Skeletal muscle tissue (tissue), 4 donors: ENCODE data around the gene STAT1. TPM values are rescaled to one million over a fixed set of nuclear protein-coding genes. Genes with fewer than 3 reads are reported as not detected.
"Not testable (repeated sequence)": the region's sequence is repeated elsewhere in the genome, so short reads cannot be mapped to it uniquely, and the experiment has no call there.

Experiments
- H3K27ac ChIP-seq: one replicate; pipeline ENCODE4 v1.7.0; 2013; ENCODE audit warnings: mild to moderate bottlenecking, low read depth, low read length, inconsistent platforms
- H3K27me3 ChIP-seq, 3 donors: one replicate each; pipeline ENCODE4 v1.7.0; 2013; ENCODE audit warnings: low read length in 3 of 3; ENCODE audit not compliant: control insufficient read depth in 3 of 3, insufficient read depth in 3 of 3
- H3K36me3 ChIP-seq, 3 donors: one replicate each; pipeline ENCODE4 v1.7.0; 2013; ENCODE audit warnings: low read length in 3 of 3; ENCODE audit not compliant: control insufficient read depth in 3 of 3, insufficient read depth in 3 of 3
- H3K4me1 ChIP-seq, 3 donors: one replicate each; pipeline ENCODE4 v1.7.0; 2013; ENCODE audit warnings: low read length in 3 of 3, mild to moderate bottlenecking in 3 of 3; ENCODE audit not compliant: control insufficient read depth in 3 of 3, insufficient read depth in 3 of 3
- H3K4me3 ChIP-seq, 3 donors: one replicate each; pipeline ENCODE4 v1.7.0; 2013; ENCODE audit warnings: low read length in 3 of 3
- H3K9ac ChIP-seq, 3 donors: one replicate each; pipeline ENCODE4 v1.7.0; 2013; ENCODE audit warnings: low read length in 3 of 3, mild to moderate bottlenecking in 3 of 3, moderate library complexity in 2 of 3, low read depth in 1 of 3
- H3K9me3 ChIP-seq, 3 donors: one replicate each; pipeline ENCODE4 v1.7.0; 2013; ENCODE audit warnings: low read length in 3 of 3; ENCODE audit not compliant: control insufficient read depth in 3 of 3
- total RNA-seq: library from RNA; depleted of rRNA; stranded (reverse); fragments of >200 nt; gene quantifications from one replicate; pipeline ENCODE4 v1.2.3, GENCODE V29; 2014
- donor health status: Osteomylitis.

Gene STAT1
- total RNA-seq, 1 donor from 2014 or later, result 30.3 TPM

GRCh38 chr2:190999949-191000665, 13.9 kb downstream of the STAT1 start:
- H3K4me3 ChIP-seq, result no peak overlapping the region
- peaks cover 51 to 91% (median 80%) of the 10 kb centered on the region in 3 donors for H3K36me3 ChIP-seq
- no peak overlapping the region for H3K9ac ChIP-seq
- no peaks in the 10 kb centered on the region for H3K4me1 ChIP-seq
- no peaks in the 10 kb centered on the region for H3K9me3 ChIP-seq
- no peak overlapping the region for H3K27ac ChIP-seq
- no peaks in the 10 kb centered on the region for H3K27me3 ChIP-seq

GRCh38 chr2:190999058-190999457, 14.9 kb downstream of the STAT1 start:
- Histone ChIP-seq H3K27me3 (no peaks in the 10 kb centered on the region), H3K9me3 (no peaks in the 10 kb centered on the region), H3K27ac (no peak overlapping the region), H3K4me1 (no peaks in the 10 kb centered on the region), H3K36me3 (peaks cover 54 to 90% (median 77%) of the 10 kb centered on the region in 3 donors), H3K9ac (no peak overlapping the region), H3K4me3 (no peak overlapping the region)

- Histone ChIP-seq H3K36me3 (peaks cover 47 to 87% (median 75%) of the 10 kb centered on the region in 3 donors), H3K9me3 (no peaks in the 10 kb centered on the region), H3K27ac (no peak overlapping the region), H3K27me3 (no peaks in the 10 kb centered on the region), H3K4me1 (no peaks in the 10 kb centered on the region), H3K9ac (no peak overlapping the region), H3K4me3 (no peak overlapping the region)
Observed at GRCh38 chr2:190997526-190998113, 16.4 kb downstream of the STAT1 start.

- no peak overlapping the region for H3K9ac ChIP-seq
- H3K4me3 ChIP-seq, result no peak overlapping the region
- H3K27me3 ChIP-seq, result no peaks in the 10 kb centered on the region
- no peaks in the 10 kb centered on the region for H3K9me3 ChIP-seq
- no peaks in the 10 kb centered on the region for H3K4me1 ChIP-seq
- peaks cover 49 to 85% (median 75%) of the 10 kb centered on the region in 3 donors for H3K36me3 ChIP-seq
- no peak overlapping the region for H3K27ac ChIP-seq
Observed at GRCh38 chr2:190996947-190997346, 17.0 kb downstream of the STAT1 start.

GRCh38 chr2:190996338-190996946, 17.5 kb downstream of the STAT1 start:
- H3K9ac ChIP-seq, result no peak overlapping the region
- H3K4me3 ChIP-seq, result no peak overlapping the region
- no peak overlapping the region for H3K27ac ChIP-seq
- H3K4me1 ChIP-seq, result no peaks in the 10 kb centered on the region
- no peaks in the 10 kb centered on the region for H3K27me3 ChIP-seq
- H3K9me3 ChIP-seq, result no peaks in the 10 kb centered on the region
- H3K36me3 ChIP-seq, result peaks cover 51 to 85% (median 72%) of the 10 kb centered on the region in 3 donors

- not testable (repeated sequence) for H3K9ac ChIP-seq, H3K27me3 ChIP-seq, H3K4me3 ChIP-seq, H3K4me1 ChIP-seq, H3K27ac ChIP-seq, H3K9me3 ChIP-seq
- H3K36me3 ChIP-seq, result peaks cover 56 to 84% (median 72%) of the 10 kb centered on the region in 3 donors
Observed at GRCh38 chr2:190995315-190995714, 18.7 kb downstream of the STAT1 start.

- Histone ChIP-seq H3K9ac (no peak overlapping the region), H3K4me3 (no peak overlapping the region), H3K27me3 (no peaks in the 10 kb centered on the region), H3K36me3 (peaks cover 55 to 80% (median 72%) of the 10 kb centered on the region in 3 donors), H3K9me3 (no peaks in the 10 kb centered on the region), H3K27ac (no peak overlapping the region), H3K4me1 (no peaks in the 10 kb centered on the region)
Observed at GRCh38 chr2:190994148-190994547, 19.8 kb downstream of the STAT1 start.

- H3K27me3 ChIP-seq, result no peaks in the 10 kb centered on the region
- H3K36me3 ChIP-seq, result peaks cover 54 to 84% (median 74%) of the 10 kb centered on the region in 3 donors
- no peaks in the 10 kb centered on the region for H3K4me1 ChIP-seq
- no peak overlapping the region for H3K9ac ChIP-seq
- H3K9me3 ChIP-seq, result no peaks in the 10 kb centered on the region
- no peak overlapping the region for H3K27ac ChIP-seq
- H3K4me3 ChIP-seq, result no peak overlapping the region
Observed at GRCh38 chr2:190993292-190993643, 20.7 kb downstream of the STAT1 start.

- H3K9ac ChIP-seq, result no peak overlapping the region
- H3K36me3 ChIP-seq, result peaks cover 55 to 82% (median 80%) of the 10 kb centered on the region in 3 donors
- H3K4me1 ChIP-seq, result no peaks in the 10 kb centered on the region
- no peak overlapping the region for H3K27ac ChIP-seq
- H3K9me3 ChIP-seq, result no peaks in the 10 kb centered on the region
- no peaks in the 10 kb centered on the region for H3K27me3 ChIP-seq
- H3K4me3 ChIP-seq, result no peak overlapping the region
Observed at GRCh38 chr2:190990132-190990531, 23.8 kb downstream of the STAT1 start.

GRCh38 chr2:190988910-190989309, 25.1 kb downstream of the STAT1 start:
- Histone ChIP-seq H3K36me3 (peaks cover 58 to 85% (median 84%) of the 10 kb centered on the region in 3 donors), H3K9me3 (no peaks in the 10 kb centered on the region), H3K9ac (no peak overlapping the region), H3K4me1 (no peaks in the 10 kb centered on the region), H3K27me3 (no peaks in the 10 kb centered on the region), H3K27ac (no peak overlapping the region), H3K4me3 (no peak overlapping the region)
